ENCODE results near the gene TGIF1.

Gene TGIF1

DNA sequence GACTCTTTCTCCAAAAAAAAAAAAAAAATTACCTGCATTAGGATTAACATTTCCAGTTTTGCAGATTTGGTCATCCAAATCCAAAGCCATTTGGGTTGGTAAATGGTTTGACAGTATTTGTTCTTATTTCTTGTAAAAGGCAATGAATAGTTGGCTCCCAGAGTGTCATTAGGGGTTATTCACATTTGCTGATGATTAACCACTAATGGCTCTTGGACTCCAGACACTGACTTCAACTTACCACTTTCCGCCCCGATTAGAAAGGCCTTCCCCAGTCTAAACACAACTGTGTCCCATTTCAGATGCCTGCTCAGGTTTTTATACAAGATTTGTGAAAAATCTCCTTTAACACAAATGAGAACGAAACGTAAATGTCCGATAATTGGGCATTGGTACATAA is 9.6 kb upstream of the TGIF1 start:
- no peak for DNase-seq

DNA sequence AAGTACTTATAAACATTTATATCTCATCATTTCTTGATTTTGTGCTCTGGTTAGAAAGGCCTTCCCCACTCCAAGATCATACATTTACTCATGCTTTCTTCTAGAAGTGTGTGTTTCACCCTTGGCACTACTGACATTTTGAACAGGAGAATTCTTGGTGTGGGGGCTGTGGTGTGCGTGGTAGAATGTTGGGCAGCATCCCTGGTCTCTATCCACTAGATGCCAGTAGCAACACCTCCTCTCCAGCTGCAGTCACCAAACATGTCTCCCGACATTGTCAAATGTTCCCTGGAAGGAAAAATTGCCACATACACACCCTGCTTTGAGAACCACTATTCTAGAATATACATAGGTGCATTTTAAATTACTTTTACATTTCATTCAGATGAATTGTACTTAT is 8.7 kb upstream of the TGIF1 start:
- peak; percentile 65 for DNase-seq

DNA sequence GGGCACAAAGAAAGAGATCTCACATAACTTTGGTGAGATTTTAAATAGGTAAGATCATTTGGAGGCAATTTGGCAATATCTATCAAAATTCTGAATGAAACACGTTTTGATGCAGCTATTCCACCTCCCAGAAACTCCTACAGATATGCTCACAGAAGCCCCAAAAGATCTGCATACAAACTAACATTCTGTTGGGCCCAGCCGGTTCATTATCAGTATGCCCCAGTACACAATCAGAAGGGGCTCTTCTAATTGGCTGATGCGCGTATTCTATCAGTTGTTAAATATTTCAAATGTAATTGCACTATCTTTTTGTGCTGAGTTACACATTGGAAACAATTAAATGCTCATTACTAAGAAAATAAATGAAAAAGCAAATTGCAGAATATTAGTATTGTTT is 7.1 kb upstream of the TGIF1 start:
- DNase-seq = no peak

DNA sequence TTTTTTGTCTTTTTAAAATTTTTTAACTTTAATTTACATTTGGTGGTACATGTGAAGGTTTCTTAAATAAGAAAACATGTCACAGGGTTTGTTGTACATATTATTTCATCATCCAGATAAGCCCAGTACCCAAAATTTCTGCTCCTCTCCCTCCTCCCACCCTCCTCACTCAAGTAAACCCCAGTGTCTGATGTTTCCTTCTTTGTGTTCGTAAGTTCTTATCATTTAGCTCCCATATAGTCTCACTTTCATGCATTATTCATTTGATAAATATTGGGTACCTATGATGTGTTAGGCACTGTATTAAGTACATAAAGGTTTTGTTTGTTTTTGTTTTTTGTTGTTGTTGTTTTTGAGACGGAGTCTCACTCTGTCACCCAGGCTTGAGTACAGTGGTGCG is 5.7 kb upstream of the TGIF1 start:
- DNase-seq = no peak

DNA sequence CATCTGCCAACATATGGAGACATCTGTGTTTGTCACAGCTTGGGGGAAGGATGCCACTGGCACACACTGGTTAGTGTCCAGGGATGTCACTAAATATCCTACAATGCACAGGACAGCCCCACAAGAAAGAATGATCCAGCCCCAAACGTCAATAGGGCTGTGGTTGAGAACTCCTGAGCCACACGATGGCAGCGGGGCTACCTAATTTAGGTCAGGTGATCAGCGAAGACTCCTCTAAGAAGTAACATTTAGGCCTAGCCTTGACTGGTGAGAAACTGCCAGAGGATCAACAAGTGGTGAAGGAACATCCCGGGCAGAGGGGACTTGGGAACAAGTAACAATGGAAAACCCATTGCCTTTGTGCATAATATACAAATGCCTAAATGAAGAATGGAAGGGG is 5.0 kb upstream of the TGIF1 start:
- no peak for DNase-seq

DNA sequence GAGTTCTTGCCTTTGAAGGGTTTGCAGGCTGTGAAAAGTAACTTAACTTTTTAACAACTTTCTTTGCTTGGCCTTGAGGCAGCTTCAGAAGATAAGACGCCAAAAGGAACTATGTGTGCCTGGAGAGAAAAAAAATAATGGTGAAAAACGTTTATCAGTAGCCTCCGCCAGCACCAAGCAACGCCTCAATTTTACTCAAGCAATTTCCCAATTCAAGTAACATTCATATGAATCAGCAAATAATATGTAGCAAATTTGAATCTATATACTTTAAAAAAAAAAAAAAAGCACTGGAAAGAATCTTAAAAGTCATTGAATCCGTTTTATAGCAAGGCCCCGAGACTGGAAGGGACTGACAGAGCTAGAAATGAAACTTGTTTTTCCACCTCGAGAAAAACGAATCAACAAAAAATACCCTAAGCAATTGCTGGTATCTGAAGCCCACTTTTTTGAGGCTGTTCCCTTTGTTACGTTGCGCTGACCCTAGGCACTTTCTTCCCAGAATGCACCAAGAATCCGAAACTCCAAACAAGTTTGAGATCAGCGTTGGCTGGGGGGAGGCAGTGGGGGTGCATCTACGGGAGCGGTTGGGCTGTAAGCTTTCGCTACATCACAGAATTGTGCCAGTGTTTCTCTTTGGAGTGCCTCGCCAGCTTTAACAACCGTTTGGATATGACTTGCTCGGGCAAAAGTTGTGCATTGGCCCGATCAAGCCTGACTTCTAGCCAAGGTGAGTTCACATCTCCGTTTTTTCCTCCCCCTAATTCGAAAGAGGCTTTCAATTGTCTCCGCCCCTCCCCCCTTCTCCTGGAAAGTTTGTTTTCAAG is 2.7 kb upstream of the TGIF1 start:
- DNase-seq = peak; percentile 84

DNA sequence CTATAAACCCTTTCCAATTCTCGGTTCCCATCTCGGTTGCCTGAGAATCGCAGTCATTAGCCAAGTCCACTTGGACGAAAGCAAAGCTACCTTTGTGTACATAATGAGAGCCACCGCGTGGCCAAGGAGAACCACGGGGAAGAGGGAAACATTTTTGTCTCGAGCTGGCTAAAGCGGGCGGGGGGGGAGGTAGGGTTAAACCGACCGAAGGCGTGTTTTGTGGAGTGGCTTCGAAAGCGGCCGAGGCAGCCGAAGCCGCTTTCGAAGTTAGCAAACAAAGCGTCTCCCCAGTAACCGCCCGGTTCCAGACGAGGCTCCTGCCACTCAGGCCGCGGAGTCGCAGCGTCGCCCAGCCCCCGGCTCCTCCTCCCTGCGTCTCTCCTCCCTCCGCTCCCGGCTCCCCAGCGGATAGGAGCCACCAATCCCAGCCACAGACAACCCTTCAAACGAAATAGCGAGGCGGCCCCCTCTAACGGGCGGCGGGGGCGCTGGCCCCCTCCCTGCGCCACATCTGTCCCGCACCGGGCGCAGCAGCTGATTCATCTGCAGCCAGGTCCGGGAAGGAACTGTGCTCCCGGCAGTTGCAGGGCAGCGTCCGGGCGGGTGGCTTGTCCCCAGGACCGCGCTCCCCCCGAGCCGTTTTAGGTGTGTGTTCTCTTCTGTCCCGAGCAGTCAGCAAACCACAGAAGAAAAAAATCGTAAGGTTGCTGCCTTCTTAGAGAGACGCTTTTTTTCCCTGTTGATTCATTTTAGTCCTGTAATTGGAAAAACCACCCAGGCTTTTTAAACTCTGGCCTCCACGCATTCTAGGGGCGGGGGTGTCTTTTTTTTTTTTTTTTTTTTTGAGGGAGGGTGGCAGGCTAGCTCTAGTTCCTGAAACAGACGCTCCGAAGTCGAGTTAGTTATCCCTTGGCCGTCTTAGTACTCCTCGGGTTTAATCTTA is 1.8 kb upstream of the TGIF1 start:
- peak; percentile 91 for DNase-seq

DNA sequence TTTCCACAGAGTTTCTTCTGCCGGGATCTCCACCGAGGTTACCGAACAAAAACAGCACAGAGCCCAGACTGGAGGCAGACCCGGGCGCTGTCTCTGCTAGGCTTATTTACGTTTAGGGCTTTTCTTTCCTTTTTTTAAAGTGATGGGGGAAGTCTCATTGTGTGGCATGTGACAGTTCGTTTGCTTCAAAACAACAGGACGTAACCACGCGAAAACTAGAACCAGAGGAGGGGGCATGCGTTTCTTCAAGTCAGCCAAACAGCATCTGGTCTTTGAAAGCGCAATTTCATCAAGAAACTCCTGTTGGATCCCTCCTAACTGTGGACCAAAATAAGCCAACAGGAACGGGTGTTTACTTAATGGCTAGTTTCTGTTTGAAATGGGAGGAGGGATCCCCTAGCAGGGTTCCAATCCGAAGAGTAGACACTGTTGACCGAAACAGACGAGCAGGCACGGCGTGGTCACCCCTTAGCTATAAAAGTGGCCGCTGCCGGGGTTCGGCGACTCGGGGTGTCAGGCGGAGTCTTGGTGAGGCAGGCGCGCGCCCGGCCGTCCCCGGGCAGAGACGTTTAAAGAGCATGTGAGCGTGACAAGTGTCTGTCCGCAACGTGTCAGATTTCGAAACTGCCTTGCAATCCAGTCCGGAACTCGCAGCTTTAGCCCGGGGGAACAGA is 997 bp upstream of the TGIF1 start:
- DNase-seq = peak; percentile 68

DNA sequence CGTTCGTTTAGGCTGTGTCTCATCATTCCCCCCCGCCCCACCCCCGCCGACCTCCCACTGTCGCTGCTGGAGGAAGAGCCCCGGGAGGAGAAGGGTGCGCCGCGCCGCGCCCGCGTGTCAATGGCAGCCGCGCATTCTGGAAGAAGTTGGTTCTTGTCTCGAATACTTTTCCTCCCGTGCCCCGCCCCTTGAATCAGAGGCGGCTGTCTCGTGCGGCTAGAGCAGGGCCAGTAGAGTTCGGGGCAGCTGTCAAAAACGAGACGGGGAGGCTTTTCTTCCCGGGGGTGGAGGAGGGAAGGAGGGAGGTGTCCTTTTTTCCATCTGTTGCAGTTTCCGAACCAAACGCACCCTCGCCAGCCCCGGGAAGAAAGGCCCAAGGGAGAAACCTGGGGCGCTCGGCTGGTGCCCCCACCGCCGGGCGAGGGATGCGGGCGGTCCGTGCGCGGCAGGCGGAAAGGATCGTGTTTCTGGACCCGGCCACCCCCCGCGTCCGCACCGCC is 410 bp upstream of the TGIF1 start:
- no peak for DNase-seq

DNA sequence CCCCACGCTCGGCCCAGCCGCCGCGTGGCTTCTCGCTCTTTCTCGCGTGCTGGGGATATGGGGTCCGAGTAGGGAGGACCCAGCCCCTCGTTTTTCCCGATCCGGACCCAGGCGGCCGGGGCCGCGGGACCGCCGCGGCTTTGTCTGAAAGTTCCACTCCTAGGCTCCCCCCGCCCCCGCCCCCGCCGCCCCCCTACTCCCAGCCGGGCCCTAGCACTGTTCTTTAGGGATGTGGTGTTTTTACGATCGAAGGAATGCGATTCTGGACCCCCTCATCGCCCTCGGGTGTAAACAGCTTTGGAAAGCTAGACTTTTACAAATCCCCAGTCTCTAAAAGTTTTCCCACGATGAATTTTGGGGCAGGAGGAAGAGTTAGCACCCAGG is 819 bp downstream of the TGIF1 start:
- DNase-seq = no peak

DNA sequence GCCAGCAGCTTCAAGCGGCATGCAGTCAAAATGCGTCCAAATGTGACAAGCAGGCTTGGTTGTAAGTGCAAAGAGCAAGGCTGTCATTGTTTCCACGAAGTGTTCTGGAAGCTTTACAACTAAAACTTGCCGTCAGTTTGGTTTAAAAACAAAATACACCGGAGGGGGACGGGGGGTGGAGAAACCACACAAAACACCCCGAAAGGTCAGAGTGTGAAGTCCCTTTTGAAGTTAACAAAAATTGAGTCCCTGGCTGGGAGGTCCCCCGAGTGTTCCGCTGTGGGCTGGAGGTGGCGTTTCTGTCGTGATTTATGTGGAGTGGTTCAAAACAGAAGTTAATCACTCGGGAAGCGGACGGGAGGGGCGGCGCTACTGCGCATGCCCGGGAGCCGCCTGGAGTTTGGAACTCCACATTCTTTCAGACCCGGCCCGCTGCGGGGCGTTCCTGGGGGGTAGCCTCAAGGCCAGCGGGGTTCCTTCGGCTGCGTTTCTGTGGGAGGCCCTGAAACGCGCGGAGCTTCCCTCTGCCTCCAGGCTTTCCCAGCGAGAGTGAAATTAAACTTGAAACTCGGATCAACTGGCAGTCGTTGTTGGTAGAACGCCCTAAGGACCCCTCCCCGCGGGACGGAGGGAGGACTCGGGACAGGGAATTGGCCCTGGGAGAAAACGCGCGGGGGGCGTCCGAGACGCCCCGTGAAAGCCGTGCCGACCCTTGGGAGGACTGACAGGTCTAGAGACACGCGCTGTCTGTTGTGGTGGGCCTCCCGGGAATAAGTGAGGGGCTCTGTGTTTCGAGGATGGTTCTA is 1.4 kb downstream of the TGIF1 start:
- peak; percentile 90 for DNase-seq

DNA sequence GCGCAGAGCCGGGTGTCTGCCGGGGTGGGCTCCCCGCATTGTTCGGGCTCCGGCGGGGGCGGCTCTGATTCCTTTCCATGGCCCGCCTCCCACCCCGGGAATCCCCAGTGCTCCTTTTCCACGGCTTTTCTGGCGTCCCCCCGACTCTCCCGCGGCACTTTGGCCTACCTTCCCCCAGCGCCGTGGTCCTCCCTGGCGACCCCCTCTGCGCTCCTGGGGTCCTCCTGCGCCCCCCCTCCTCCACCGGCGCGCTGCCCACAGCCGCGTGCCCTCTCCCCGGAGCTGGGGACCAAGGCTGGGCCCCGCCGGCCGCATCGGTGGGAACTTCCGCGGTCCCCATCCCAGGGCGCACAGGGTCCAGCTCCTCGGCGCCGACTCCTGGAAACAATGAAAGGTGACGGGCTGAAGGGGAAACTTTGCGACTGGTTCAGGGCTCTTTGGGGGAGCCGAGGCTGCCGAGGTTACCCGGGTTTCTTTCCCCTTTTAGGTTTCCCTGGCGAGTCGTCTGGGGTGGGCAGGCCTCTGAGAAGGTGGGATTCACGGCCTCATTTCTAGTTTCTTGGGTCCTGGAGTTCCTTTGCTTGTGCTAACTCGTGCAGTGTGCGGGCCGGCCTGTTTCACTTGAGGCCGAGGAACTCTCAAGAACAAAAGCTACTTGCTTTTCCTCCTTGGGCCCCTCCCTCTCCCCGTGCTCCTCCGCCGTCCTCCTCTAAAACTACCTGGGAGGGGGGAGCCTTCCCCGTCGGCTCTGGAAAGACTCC is 2.2 kb downstream of the TGIF1 start:
- peak; percentile 25 for DNase-seq

DNA sequence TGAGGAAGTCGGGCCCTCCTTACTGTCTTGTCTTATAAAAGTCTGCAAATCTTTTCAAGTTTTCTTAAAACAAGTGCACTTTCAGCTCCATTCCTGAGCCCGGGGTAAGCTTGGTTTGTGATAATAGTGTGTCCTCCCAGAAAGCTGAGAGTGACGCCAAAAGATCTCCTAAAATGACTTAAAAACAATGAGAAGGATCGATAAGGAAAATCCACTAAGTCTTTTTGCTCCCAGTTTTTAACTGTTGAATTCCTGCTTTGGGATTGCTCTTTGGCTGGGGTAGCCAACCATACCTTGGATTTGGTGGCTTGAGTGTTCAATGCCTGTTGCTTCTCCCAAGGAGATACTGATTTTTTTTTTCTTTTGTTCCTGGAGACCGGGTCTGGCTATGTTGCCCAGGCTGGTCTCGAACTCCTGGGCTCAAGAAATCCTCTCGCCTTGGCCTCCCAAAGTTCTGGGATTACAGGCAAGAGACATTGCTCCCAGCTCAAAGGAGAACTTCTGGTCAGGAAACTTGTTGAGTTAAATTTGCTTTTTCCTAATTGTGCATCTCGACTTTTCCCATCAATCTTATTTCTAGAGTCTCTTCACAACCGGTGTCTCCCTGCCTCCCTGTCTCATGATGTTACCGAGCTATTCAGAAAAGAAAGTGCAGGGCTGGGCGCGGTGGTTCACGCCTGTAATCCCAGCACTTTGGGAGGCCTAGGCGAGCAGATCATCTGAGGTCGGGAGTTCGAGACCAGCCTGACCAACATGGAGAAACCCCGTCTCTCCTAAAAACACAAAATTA is 3.0 kb downstream of the TGIF1 start:
- DNase-seq = no peak

DNA sequence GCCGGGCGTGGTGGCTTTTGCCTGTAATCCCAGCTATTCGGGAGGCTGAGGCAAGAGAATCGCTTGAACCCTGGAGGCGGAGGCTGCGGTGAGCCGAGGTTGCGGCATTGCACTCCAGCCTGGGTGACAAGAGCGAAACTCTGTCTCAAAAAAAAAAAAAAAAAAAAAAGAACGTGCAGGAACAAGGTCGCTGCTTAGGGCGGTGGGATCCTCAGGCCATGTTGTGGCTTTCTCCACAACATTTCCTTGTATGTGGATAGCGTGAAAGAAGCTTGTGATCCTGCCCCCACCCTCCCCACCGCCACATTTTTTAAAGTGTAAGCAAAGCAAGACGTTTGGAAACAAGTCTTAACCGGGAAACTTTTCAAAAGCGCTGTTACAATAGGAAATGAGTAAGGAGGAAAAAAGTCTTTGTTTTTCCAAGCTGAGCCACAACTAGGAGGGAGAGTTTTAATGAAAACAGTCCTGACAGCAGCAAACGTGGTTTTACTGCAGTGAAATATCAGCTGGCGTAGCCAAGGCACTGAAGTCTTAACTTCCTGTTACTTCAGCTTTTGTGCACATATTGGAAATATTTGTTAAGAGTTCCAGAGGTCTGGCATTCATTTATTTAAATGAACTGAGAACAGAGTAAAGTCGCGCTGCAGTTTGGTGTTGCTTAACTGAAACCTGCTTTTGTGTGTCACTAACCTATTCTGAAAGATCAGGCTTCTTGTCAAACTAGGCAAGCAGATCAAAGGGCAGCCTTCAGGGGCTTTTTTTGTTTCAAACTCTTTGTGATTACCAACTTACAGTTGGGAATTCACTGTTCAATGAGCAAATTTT is 3.8 kb downstream of the TGIF1 start:
- DNase-seq = peak; percentile 50

DNA sequence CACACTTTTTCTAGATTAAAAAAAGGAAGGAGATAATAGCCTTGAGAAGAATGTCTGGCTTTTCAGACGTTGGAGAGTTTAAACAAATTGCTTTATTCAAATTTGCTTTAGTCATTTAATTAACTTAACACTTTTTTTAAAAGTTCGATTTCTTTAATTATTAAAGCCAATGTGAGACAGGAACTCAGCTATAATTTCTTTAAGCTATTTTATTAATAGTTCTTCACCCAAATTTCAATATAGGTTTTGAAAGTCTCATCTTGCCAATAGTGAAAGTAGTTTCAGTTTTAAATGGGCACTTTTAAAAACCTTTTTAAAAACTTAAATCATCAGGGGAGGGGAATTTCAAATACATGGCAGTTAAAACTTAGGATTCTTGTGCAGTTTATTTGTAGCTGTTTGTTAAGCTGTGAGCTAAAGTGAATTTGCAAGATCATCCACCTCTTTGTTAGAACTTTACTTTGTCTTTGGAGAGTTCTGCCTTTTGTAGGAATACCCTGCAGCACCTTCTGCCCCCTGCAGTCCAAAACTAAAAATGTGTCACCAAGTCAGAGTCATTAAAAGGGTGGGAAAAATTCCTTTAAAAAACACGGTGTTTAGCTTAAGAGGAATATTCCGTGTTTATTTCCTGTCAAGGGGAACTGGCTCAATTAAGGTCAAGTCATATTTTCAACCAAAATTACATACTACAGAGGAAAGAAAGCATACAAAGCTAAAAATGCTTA is 4.6 kb downstream of the TGIF1 start:
- peak; percentile 62 for DNase-seq

DNA sequence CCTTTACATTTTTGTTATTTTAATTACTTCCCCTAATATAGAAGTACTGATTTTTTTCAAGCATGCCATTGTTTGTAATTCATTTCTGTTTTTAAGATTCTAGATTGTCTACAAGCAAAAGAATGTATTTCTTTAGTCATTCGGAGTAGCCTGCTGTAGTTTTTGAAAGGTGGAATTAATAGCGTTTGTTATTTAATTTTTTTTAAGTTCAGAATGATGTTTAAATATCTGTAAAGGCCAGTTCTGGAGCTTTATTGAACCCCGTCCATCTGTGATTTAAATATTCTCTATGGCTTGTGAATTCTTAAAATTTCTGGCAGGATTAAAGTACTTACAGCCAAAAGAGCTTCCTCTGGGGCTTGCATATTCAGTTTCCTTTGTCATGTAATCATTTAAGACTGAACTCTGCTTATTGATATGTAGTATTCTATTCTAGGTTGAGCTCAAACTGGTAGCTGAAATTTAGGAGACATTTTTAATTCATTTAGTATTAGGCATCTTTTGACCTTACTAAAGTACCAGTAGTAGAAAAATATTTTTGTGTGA is 5.2 kb downstream of the TGIF1 start:
- DNase-seq = no peak

DNA sequence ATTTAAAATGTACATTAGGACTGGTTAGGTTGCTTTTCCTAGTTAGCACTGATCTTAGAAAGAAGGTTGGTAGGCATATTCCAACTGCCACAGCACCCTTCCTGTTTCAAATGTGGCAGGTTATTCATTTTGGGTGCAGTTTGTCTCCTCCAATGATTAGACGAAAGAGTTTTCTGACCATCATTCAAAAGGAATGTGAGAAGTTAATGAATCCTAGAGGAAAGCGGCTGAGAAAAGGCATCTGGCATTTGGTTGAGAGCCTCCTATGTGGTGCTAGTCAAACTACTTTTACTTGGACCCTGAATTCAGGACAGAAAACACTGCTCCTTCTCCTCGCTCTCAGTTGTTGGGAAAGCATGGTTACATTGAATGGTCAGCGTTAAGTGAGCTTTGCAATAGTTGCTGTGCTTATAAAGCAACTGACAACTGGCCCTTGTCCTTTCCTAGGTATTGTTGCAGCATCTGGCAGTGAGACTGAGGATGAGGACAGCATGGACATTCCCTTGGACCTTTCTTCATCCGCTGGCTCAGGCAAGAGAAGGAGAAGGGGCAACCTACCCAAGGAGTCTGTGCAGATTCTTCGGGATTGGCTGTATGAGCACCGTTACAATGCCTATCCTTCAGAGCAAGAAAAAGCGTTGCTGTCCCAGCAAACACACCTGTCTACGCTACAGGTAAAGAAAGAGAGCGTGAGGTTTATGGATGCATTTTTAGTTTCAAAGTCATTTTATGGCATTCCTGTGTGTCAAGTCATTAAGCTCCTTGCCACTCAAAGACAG is 6.1 kb downstream of the TGIF1 start:
- no peak for DNase-seq

DNA sequence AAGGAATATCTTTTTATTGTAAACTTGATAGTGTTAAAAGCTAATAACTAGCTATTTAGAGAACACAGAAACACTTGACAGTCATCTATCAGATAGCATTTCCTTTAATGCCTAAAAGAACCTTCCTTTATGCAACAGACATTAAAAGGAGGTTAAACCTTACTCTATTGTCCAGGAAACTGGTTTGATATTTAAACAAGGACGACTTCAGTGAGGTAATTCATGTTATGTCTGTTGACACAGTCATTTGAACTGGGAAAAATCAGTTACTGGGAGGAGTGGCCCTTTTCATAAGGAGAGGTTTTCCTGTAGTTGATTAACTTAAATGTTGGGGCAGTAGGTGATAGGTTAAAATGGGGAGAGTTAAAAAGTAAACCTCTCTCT is 6.7 kb downstream of the TGIF1 start:
- no peak for DNase-seq

Data from midbrain (tissue), 1 donor.